HL-60 (cell line): ENCODE measurements around the gene DOK6.

Source experiments
- CTCF ChIP-seq: IDR thresholded peaks from one replicate; pipeline ENCODE4 v1.5.1; 2011; ENCODE audit warnings: low read length, control low read depth, inconsistent platforms; ENCODE audit not compliant: insufficient read depth
- GABPA ChIP-seq: IDR thresholded peaks from 2 replicates; pipeline ENCODE4 v1.6.1; 2012; ENCODE audit warnings: low read depth
- POLR2AphosphoS5 ChIP-seq: IDR thresholded peaks from 2 replicates; pipeline ENCODE4 v1.6.1; 2012; ENCODE audit warnings: low read depth
- SPI1 ChIP-seq: IDR thresholded peaks from 2 replicates; pipeline ENCODE4 v1.6.1; 2012; ENCODE audit warnings: low read depth, mild to moderate bottlenecking, borderline replicate concordance

GRCh38 chr18:69843015-69843414 lies 442.3 kb downstream of the DOK6 start:
- no peak for TF ChIP-seq CTCF
- TF ChIP-seq GABPA = no peak
- TF ChIP-seq POLR2AphosphoS5 = no peak
- no peak for TF ChIP-seq SPI1
